Measurements from ENCODE around the gene TSEN2. TPM values are rescaled to one million over a fixed set of nuclear protein-coding genes. Genes with fewer than 3 reads are reported as not detected.

Gene TSEN2
- total RNA-seq, 2 donors from 2014 or later, result 16.6 to 18.2 TPM

- DNase-seq, result peak; percentile 60
- peak; percentile 41 for TF ChIP-seq CTCF (conservative IDR thresholded peaks at IDR 0.05)
- Mint-ChIP-seq H3K36me3 (ENCODE audit: low read depth) (no peaks in the 10 kb centered on the region), H3K27ac (no peak overlapping the region), H3K4me3 (no peak overlapping the region), H3K9me3 (peaks cover 1% of the 10 kb centered on the region), H3K27me3 (ENCODE audit: insufficient read depth) (peaks cover 72% of the 10 kb centered on the region), H3K4me1 (peaks cover 9% of the 10 kb centered on the region)
- Histone ChIP-seq H3K9ac (ENCODE audit: extremely low read depth, low read length, poor library complexity, severe bottlenecking) (no peak overlapping the region), H3K36me3 (ENCODE audit: control insufficient read depth, insufficient read depth, low read length) (no peaks in the 10 kb centered on the region), H3K4me3 (ENCODE audit: low read length) (no peak overlapping the region), H3K27ac (ENCODE audit: low read depth, low read length) (no peak overlapping the region), H3K27me3 (ENCODE audit: control insufficient read depth, insufficient read depth, low read length, poor library complexity, severe bottlenecking) (peaks cover 75% of the 10 kb centered on the region), H3K9me3 (ENCODE audit: control insufficient read depth, low read length) (peaks cover 7% of the 10 kb centered on the region), H3K4me1 (ENCODE audit: control insufficient read depth, insufficient read depth, low read length) (peaks cover 8% of the 10 kb centered on the region)
- 72 to 83% methylated on average over 4 to 6 of the region's 6 CpGs for WGBS, 2 experiments (ENCODE audit: insufficient coverage in 1 of 2, insufficient read length in 1 of 2)
Measured at GRCh38 chr3:12454076-12454815, 30.0 kb upstream of the TSEN2 start.

GRCh38 chr3:12454816-12455121 is 29.5 kb upstream of the TSEN2 start:
- H3K4me3 Mint-ChIP-seq, result no peak overlapping the region
- H3K4me3 ChIP-seq (ENCODE audit: low read length), result no peak overlapping the region
- no peak overlapping the region for H3K27ac Mint-ChIP-seq
- WGBS, 2 experiments (ENCODE audit: insufficient coverage in 1 of 2, insufficient read length in 1 of 2), result 86 to 100% methylated on average over 1 to 2 of the region's 2 CpGs
- H3K9me3 Mint-ChIP-seq, result peaks cover 1% of the 10 kb centered on the region
- peaks cover 9% of the 10 kb centered on the region for H3K4me1 Mint-ChIP-seq
- no peak for TF ChIP-seq CTCF (conservative IDR thresholded peaks at IDR 0.05)
- H3K36me3 ChIP-seq (ENCODE audit: control insufficient read depth, insufficient read depth, low read length), result no peaks in the 10 kb centered on the region
- no peak overlapping the region for H3K27ac ChIP-seq (ENCODE audit: low read depth, low read length)
- H3K27me3 ChIP-seq (ENCODE audit: control insufficient read depth, insufficient read depth, low read length, poor library complexity, severe bottlenecking), result peaks cover 75% of the 10 kb centered on the region
- H3K4me1 ChIP-seq (ENCODE audit: control insufficient read depth, insufficient read depth, low read length), result peaks cover 8% of the 10 kb centered on the region
- H3K9me3 ChIP-seq (ENCODE audit: control insufficient read depth, low read length), result peaks cover 7% of the 10 kb centered on the region
- H3K9ac ChIP-seq (ENCODE audit: extremely low read depth, low read length, poor library complexity, severe bottlenecking), result no peak overlapping the region
- H3K27me3 Mint-ChIP-seq (ENCODE audit: insufficient read depth), result peaks cover 68% of the 10 kb centered on the region
- no peaks in the 10 kb centered on the region for H3K36me3 Mint-ChIP-seq (ENCODE audit: low read depth)
- no peak for DNase-seq

- Histone ChIP-seq H3K4me3 (ENCODE audit: low read length) (no peak overlapping the region), H3K9me3 (ENCODE audit: control insufficient read depth, low read length) (peaks cover 7% of the 10 kb centered on the region), H3K27ac (ENCODE audit: low read depth, low read length) (no peak overlapping the region), H3K36me3 (ENCODE audit: control insufficient read depth, insufficient read depth, low read length) (no peaks in the 10 kb centered on the region), H3K9ac (ENCODE audit: extremely low read depth, low read length, poor library complexity, severe bottlenecking) (no peak overlapping the region), H3K4me1 (ENCODE audit: control insufficient read depth, insufficient read depth, low read length) (peaks cover 8% of the 10 kb centered on the region), H3K27me3 (ENCODE audit: control insufficient read depth, insufficient read depth, low read length, poor library complexity, severe bottlenecking) (peaks cover 71% of the 10 kb centered on the region)
- Mint-ChIP-seq H3K4me3 (no peak overlapping the region), H3K4me1 (peaks cover 9% of the 10 kb centered on the region), H3K36me3 (ENCODE audit: low read depth) (no peaks in the 10 kb centered on the region), H3K27me3 (ENCODE audit: insufficient read depth) (peaks cover 65% of the 10 kb centered on the region), H3K9me3 (peaks cover 1% of the 10 kb centered on the region), H3K27ac (no peak overlapping the region)
- DNase-seq, result no peak
- WGBS, 2 experiments (ENCODE audit: insufficient coverage in 1 of 2, insufficient read length in 1 of 2), result 95 to 100% methylated on average over 2 to 7 of the region's 7 CpGs
- TF ChIP-seq CTCF (conservative IDR thresholded peaks at IDR 0.05), result no peak
Measured at GRCh38 chr3:12455740-12456139, 28.5 kb upstream of the TSEN2 start.
